Adrenal gland (tissue), 12 donors: ENCODE data around the gene FBLIM1. TPM values are rescaled to one million over a fixed set of nuclear protein-coding genes. Genes with fewer than 3 reads are reported as not detected.

ENCODE experiments used
- DNase-seq, 7 donors: peaks; one replicate each; pipeline ENCODE4 v3.0.0-alpha.2; 2019 to 2020
- H3K27ac ChIP-seq, 5 donors: fragments of 200-600 bp; sonication (generic) in 4 of 5; 1 replicate in 3 of 5; 2 replicates in 2 of 5; pipeline versions ENCODE4 v1.5.1 to v1.8.0; 2016 to 2020; ENCODE audit warnings: mild to moderate bottlenecking in 1 of 5
- H3K27me3 ChIP-seq: fragments of 200-600 bp; 2 replicates; pipeline ENCODE4 v1.8.0; 2021
- H3K36me3 ChIP-seq, 2 donors: fragments of 200-600 bp; replicated peaks in 1 of 2; 1 replicate in 1 of 2; 2 replicates in 1 of 2; pipeline versions ENCODE4 v1.5.1 to v1.8.0; 2018 to 2022
- H3K4me1 ChIP-seq, 2 donors: fragments of 200-600 bp; replicated peaks in 1 of 2; 1 replicate in 1 of 2; 2 replicates in 1 of 2; pipeline versions ENCODE4 v1.5.1 to v1.8.0; 2018 to 2021
- H3K4me3 ChIP-seq, 4 donors: fragments of 200-600 bp; sonication (generic) in 3 of 4; one replicate each; pipeline ENCODE4 v1.5.1; 2016 to 2018
- H3K9me3 ChIP-seq, 3 donors: fragments of 200-600 bp; sonication (generic) in 1 of 3; replicated peaks in 1 of 3; 1 replicate in 2 of 3; 2 replicates in 1 of 3; pipeline versions ENCODE4 v1.5.1 to v1.8.0; 2016 to 2021
- CTCF ChIP-seq, 6 experiments: fragments of 450-650 bp in 4 of 6; fragments of 200-600 bp in 2 of 6; sonication (generic) in 1 of 6; IDR thresholded peaks; 1 replicate in 5 of 6; 2 replicates in 1 of 6; pipeline versions ENCODE4 v1.5.1 to v1.8.0; 2016 to 2021; ENCODE audit warnings: antibody characterized with exemption in 6 of 6, mild to moderate bottlenecking in 2 of 6, moderate library complexity in 1 of 6
- POLR2A ChIP-seq, 2 donors: fragments of 450-650 bp; IDR thresholded peaks; one replicate each; pipeline ENCODE4 v1.6.1; 2017; ENCODE audit warnings: antibody characterized with exemption in 2 of 2, mild to moderate bottlenecking in 2 of 2, moderate library complexity in 1 of 2
- WGBS, 4 donors: extraction: QIAGEN DNeasy Blood & Tissue Kit in 2 of 4; methylation state at CpG; one replicate each; pipeline versions ENCODE4 v1.1.5 to v1.1.7; 2013 to 2017; 5-methylcytosine and 5-hydroxymethylcytosine counted together
- intact Hi-C, 2 donors: fragments of 100-400 bp; cut with DNase I; formaldehyde crosslinking; loops; one replicate each; pipeline versions ENCODE4 v1.14.1 to v1.15.0; 2022 to 2023
- polyA plus RNA-seq, 3 donors: library from polyadenylated mRNA; stranded (reverse); fragments of 200-250 nt in 2 of 3; fragments of 350-450 nt in 1 of 3; fragmentation: Illumina TruSeq in 1 of 3; extraction: RNeasy Lipid Tissue Mini Kit (QIAGEN cat#74804) in 1 of 3; gene quantifications; one replicate each; pipeline ENCODE4 v1.2.3, GENCODE V29; 2013 to 2014
- total RNA-seq, 9 donors: library from RNA; depleted of rRNA in 4 of 9; stranded (reverse); fragments of >200 nt in 4 of 9; fragments of 120-200 nt in 1 of 9; fragmentation: NEBNext Ultra II Directional in 1 of 9; extraction: Animal tissue kit (Norgen Biotek cat#: 25700) in 1 of 9; gene quantifications; one replicate each; pipeline versions ENCODE4 v1.1.0 to v1.2.4, GENCODE V29; 2013 to 2023
- donor health status: healthy with polysubstance abuse.
- donor health status: Bipolar disorder and iron deficiency.
- donor health status: DM: yes; HTN: yes; CAD: no.
- donor health status: DM: no; HTN: no; CAD: no.
- donor health status: DM: no; HTN: no; CAD: no.
- donor health status: DM: yes; HTN: yes; CAD: no.

FBLIM1 gene
- total and polyA plus RNA-seq, 12 donors = 4.0 to 103 (median 44.4) TPM

DNA sequence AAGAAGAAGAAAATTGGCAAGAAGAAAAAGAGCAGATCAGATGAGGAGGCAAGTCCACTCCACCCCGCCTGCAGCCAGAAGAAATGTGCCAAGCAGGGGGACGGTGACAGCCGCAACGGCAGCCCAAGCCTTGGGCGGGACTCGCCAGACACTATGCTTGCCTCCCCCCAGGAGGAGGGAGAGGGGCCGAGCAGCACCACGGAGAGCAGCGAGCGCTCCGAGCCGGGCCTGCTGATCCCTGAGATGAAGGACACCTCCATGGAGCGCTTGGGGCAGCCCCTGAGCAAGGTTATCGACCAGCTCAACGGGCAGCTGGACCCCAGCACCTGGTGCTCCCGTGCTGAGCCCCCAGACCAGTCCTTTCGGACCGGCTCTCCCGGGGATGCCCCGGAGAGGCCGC lies 31.6 kb upstream of the FBLIM1 start:
- no peaks in the 10 kb centered on the region for H3K9me3 ChIP-seq
- no peak overlapping the region for H3K4me3 ChIP-seq
- H3K36me3 ChIP-seq = peaks cover 0 to 88% of the 10 kb centered on the region in 2 donors
- 52 to 61% (median 55%) methylated on average over 13 to 21 of the region's 21 CpGs for WGBS, 4 donors
- TF ChIP-seq CTCF (IDR thresholded peaks at IDR 0.05) = no peak
- intact Hi-C loops = no loop called here
- H3K4me1 ChIP-seq = peaks cover 0 to 25% of the 10 kb centered on the region in 2 donors
- H3K27me3 ChIP-seq = no peaks in the 10 kb centered on the region
- peak overlapping the region in 1 of 5 donors; percentile 60 for H3K27ac ChIP-seq
- DNase-seq = peak in 6 of 7 donors; percentile 30 to 63 (median 54)

DNA sequence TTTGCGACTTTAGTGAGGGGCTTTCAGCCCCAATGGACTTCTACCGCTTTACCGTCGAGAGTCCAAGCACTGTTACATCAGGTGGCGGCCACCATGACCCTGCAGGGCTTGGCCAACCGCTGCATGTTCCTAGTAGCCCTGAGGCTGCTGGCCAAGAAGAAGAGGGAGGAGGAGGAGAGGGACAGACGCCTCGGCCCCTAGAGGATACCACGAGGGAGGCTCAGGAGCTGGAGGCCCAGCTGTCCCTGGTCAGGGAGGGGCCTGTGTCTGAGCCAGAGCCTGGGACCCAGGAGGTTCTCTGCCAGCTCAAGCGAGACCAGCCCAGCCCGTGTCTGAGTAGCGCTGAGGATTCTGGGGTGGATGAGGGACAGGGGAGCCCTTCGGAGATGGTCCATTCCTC lies 31.2 kb upstream of the FBLIM1 start:
- H3K9me3 ChIP-seq = no peaks in the 10 kb centered on the region
- intact Hi-C loops = no loop called here
- H3K27ac ChIP-seq = peak overlapping the region in 1 of 5 donors; percentile 60
- H3K4me3 ChIP-seq = no peak overlapping the region
- peak in 2 of 7 donors; percentile 39 to 49 for DNase-seq
- peaks cover 0 to 25% of the 10 kb centered on the region in 2 donors for H3K4me1 ChIP-seq
- H3K27me3 ChIP-seq = no peaks in the 10 kb centered on the region
- peaks cover 0 to 90% of the 10 kb centered on the region in 2 donors for H3K36me3 ChIP-seq
- TF ChIP-seq POLR2A (IDR thresholded peaks at IDR 0.05) = no peak
- no peak for TF ChIP-seq CTCF (IDR thresholded peaks at IDR 0.05)
- WGBS, 4 donors = 70 to 77% (median 75%) methylated on average over 6 to 13 of the region's 13 CpGs

GRCh38 chr1:15727866-15728534 lies 30.6 kb upstream of the FBLIM1 start:
- no peak for TF ChIP-seq POLR2A (IDR thresholded peaks at IDR 0.05)
- TF ChIP-seq CTCF (IDR thresholded peaks at IDR 0.05) = no peak
- Histone ChIP-seq H3K4me3 (no peak overlapping the region), H3K27me3 (no peaks in the 10 kb centered on the region), H3K27ac (peak overlapping the region in 1 of 5 donors; percentile 24), H3K36me3 (peaks cover 0 to 90% of the 10 kb centered on the region in 2 donors), H3K9me3 (no peaks in the 10 kb centered on the region), H3K4me1 (peaks cover 0 to 25% of the 10 kb centered on the region in 2 donors)
- intact Hi-C loops = no loop called here
- no peak for DNase-seq
- 89 to 96% (median 94%) methylated on average over 15 to 23 of the region's 23 CpGs for WGBS, 4 donors

- no peak overlapping the region for H3K4me3 ChIP-seq
- no peaks in the 10 kb centered on the region for H3K9me3 ChIP-seq
- peaks cover 0 to 25% of the 10 kb centered on the region in 2 donors for H3K4me1 ChIP-seq
- H3K36me3 ChIP-seq = peaks cover 0 to 90% of the 10 kb centered on the region in 2 donors
- TF ChIP-seq POLR2A (IDR thresholded peaks at IDR 0.05) (no peak), CTCF (IDR thresholded peaks at IDR 0.05) (no peak)
- 55 to 81% (median 68%) methylated on average over 8 to 22 of the region's 22 CpGs for WGBS, 4 donors
- DNase-seq = peak in 6 of 7 donors; percentile 52 to 74 (median 66)
- peak overlapping the region in 2 of 5 donors; percentile 24 to 38 for H3K27ac ChIP-seq
- intact Hi-C loops = no loop called here
- no peaks in the 10 kb centered on the region for H3K27me3 ChIP-seq
Observed at GRCh38 chr1:15728937-15729657, 29.5 kb upstream of the FBLIM1 start.
